Suprapubic skin (tissue), 4 donors: ENCODE results near the gene DCST2. TPM values are rescaled to one million over a fixed set of nuclear protein-coding genes. Genes with fewer than 3 reads are reported as not detected.

ENCODE experiments used
- DNase-seq, 2 donors: peaks; one replicate each; pipeline ENCODE4 v3.0.0-alpha.2; 2019; ENCODE audit warnings: low spot score in 2 of 2
- H3K27ac ChIP-seq: fragments of 200-600 bp; sonication (generic); one replicate; pipeline ENCODE4 v1.5.1; 2019
- H3K27me3 ChIP-seq: fragments of 200-600 bp; sonication (generic); one replicate; pipeline ENCODE4 v1.5.1; 2019
- H3K36me3 ChIP-seq: fragments of 200-600 bp; sonication (generic); one replicate; pipeline ENCODE4 v1.5.1; 2019
- H3K4me1 ChIP-seq: fragments of 200-600 bp; sonication (generic); one replicate; pipeline ENCODE4 v1.5.1; 2019
- H3K4me3 ChIP-seq: fragments of 200-600 bp; sonication (generic); one replicate; pipeline ENCODE4 v1.5.1; 2019; ENCODE audit warnings: mild to moderate bottlenecking
- H3K9me3 ChIP-seq: fragments of 200-600 bp; sonication (generic); one replicate; pipeline ENCODE4 v1.5.1; 2019
- CTCF ChIP-seq, 2 donors: fragments of 200-600 bp in 1 of 2; fragments of 450-650 bp in 1 of 2; sonication (generic) in 1 of 2; IDR thresholded peaks; one replicate each; pipeline ENCODE4 v1.5.1; 2016 to 2019; ENCODE audit warnings: antibody characterized with exemption in 2 of 2, mild to moderate bottlenecking in 1 of 2, moderate library complexity in 1 of 2
- EP300 ChIP-seq: sonication (generic); formaldehyde crosslinking; IDR thresholded peaks from one replicate; pipeline ENCODE4 v1.6.1; 2017; ENCODE audit warnings: antibody characterized with exemption
- POLR2A ChIP-seq, 2 donors: fragments of 450-650 bp; IDR thresholded peaks; one replicate each; pipeline ENCODE4 v1.6.1; 2017; ENCODE audit warnings: antibody characterized with exemption in 2 of 2, mild to moderate bottlenecking in 2 of 2, moderate library complexity in 2 of 2
- POLR2AphosphoS5 ChIP-seq, 3 donors: sonication (generic); formaldehyde crosslinking; IDR thresholded peaks; one replicate each; pipeline ENCODE4 v1.6.1; 2017; ENCODE audit warnings: antibody characterized with exemption in 3 of 3
- WGBS: methylation state at CpG from one replicate; pipeline ENCODE4 v1.1.5; 2018; 5-methylcytosine and 5-hydroxymethylcytosine counted together
- total RNA-seq, 4 donors: library from RNA; depleted of rRNA; stranded (reverse); fragments of >200 nt; gene quantifications; one replicate each; pipeline ENCODE4 v1.1.0, GENCODE V29; 2016

The DCST2 gene
- total RNA-seq, 4 donors from 2014 or later, result 13.4 to 36.0 (median 14.5) TPM

- no peak for DNase-seq
- WGBS, result 67% methylated on average over 3 of the region's 3 CpGs
- Histone ChIP-seq H3K36me3 (peaks cover 17% of the 10 kb centered on the region), H3K9me3 (no peaks in the 10 kb centered on the region), H3K4me1 (peaks cover 81% of the 10 kb centered on the region), H3K4me3 (peak overlapping the region; percentile 73), H3K27me3 (no peaks in the 10 kb centered on the region), H3K27ac (peak overlapping the region; percentile 97)
- TF ChIP-seq POLR2A (IDR thresholded peaks at IDR 0.05) (no peak), EP300 (no peak), POLR2AphosphoS5 (IDR thresholded peaks at IDR 0.05) (no peak), CTCF (IDR thresholded peaks at IDR 0.05) (no peak)
These were observed 61.4 kb downstream of the DCST2 start for GRCh38 chr1:154972213-154972516.

GRCh38 chr1:154971341-154971998 lies 62.1 kb downstream of the DCST2 start:
- 25% methylated on average over 10 of the region's 10 CpGs for WGBS
- Histone ChIP-seq H3K4me1 (peaks cover 74% of the 10 kb centered on the region), H3K36me3 (peaks cover 24% of the 10 kb centered on the region), H3K27ac (peak overlapping the region; percentile 97), H3K27me3 (no peaks in the 10 kb centered on the region), H3K9me3 (no peaks in the 10 kb centered on the region), H3K4me3 (peak overlapping the region; percentile 46)
- no peak for DNase-seq
- no peak for TF ChIP-seq POLR2AphosphoS5 (IDR thresholded peaks at IDR 0.05)
- no peak for TF ChIP-seq POLR2A (IDR thresholded peaks at IDR 0.05)
- no peak for TF ChIP-seq CTCF (IDR thresholded peaks at IDR 0.05)
- TF ChIP-seq EP300, result no peak

GRCh38 chr1:154970631-154971340 lies 62.8 kb downstream of the DCST2 start, which contains the start of gene SHC1:
TSS of gene SHC1 (minus strand) at chr1:154970747. CDS start at chr1:154970526, 221 bp downstream.
- H3K9me3 ChIP-seq, result no peaks in the 10 kb centered on the region
- H3K27me3 ChIP-seq, result no peaks in the 10 kb centered on the region
- H3K27ac ChIP-seq, result peak within 1 kb of the TSS; percentile 97
- H3K4me3 ChIP-seq, result peak within 1 kb of the TSS; percentile 46
- 13% methylated on average over 12 of the region's 15 CpGs for WGBS
- H3K4me1 ChIP-seq, result peaks cover 67% of the 10 kb centered on the region
- peak; percentile 97 for DNase-seq
- peak in 1 of 2 donors; percentile 77 for TF ChIP-seq POLR2A (IDR thresholded peaks at IDR 0.05)
- TF ChIP-seq CTCF (IDR thresholded peaks at IDR 0.05), result no peak
- H3K36me3 ChIP-seq, result peaks cover 30% of the 10 kb centered on the region

GRCh38 chr1:154969860-154970452 lies 63.6 kb downstream of the DCST2 start:
- H3K36me3 ChIP-seq, result peaks cover 39% of the 10 kb centered on the region
- TF ChIP-seq EP300 (no peak), POLR2A (IDR thresholded peaks at IDR 0.05) (no peak), CTCF (IDR thresholded peaks at IDR 0.05) (no peak), POLR2AphosphoS5 (IDR thresholded peaks at IDR 0.05) (no peak)
- no peaks in the 10 kb centered on the region for H3K9me3 ChIP-seq
- no peaks in the 10 kb centered on the region for H3K27me3 ChIP-seq
- H3K27ac ChIP-seq, result peak overlapping the region; percentile 97
- DNase-seq, result peak in 1 of 2 donors; percentile 84
- peak overlapping the region; percentile 46 for H3K4me3 ChIP-seq
- H3K4me1 ChIP-seq, result peaks cover 59% of the 10 kb centered on the region
- WGBS, result 43% methylated on average over 18 of the region's 22 CpGs

GRCh38 chr1:154969246-154969645 lies 64.3 kb downstream of the DCST2 start:
- Histone ChIP-seq H3K4me1 (peaks cover 59% of the 10 kb centered on the region), H3K27ac (peak overlapping the region; percentile 16), H3K9me3 (no peaks in the 10 kb centered on the region), H3K4me3 (peak overlapping the region; percentile 46), H3K36me3 (peaks cover 46% of the 10 kb centered on the region), H3K27me3 (no peaks in the 10 kb centered on the region)
- WGBS, result 56% methylated on average over 5 of the region's 5 CpGs
- TF ChIP-seq POLR2A (IDR thresholded peaks at IDR 0.05) (no peak), EP300 (no peak)
- no peak for DNase-seq
